Measurements from ENCODE around the gene AGAP9.
"Not testable (repeated sequence)": the region's sequence is repeated elsewhere in the genome, so short reads cannot be mapped to it uniquely, and the experiment has no call there.

GRCh38 chr10:47553214-47553859 is 29.9 kb upstream of the AGAP9 start:
- TF ChIP-seq, protein P1, sequence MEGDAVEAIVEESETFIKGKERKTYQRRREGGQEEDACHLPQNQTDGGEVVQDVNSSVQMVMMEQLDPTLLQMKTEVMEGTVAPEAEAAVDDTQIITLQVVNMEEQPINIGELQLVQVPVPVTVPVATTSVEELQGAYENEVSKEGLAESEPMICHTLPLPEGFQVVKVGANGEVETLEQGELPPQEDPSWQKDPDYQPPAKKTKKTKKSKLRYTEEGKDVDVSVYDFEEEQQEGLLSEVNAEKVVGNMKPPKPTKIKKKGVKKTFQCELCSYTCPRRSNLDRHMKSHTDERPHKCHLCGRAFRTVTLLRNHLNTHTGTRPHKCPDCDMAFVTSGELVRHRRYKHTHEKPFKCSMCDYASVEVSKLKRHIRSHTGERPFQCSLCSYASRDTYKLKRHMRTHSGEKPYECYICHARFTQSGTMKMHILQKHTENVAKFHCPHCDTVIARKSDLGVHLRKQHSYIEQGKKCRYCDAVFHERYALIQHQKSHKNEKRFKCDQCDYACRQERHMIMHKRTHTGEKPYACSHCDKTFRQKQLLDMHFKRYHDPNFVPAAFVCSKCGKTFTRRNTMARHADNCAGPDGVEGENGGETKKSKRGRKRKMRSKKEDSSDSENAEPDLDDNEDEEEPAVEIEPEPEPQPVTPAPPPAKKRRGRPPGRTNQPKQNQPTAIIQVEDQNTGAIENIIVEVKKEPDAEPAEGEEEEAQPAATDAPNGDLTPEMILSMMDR (IDR thresholded peaks at IDR 0.05) = not testable (repeated sequence)
- peak; percentile 52 to 55 for TF ChIP-seq POLR2A (IDR thresholded peaks at IDR 0.05)

All from Peyer's patch (tissue), 4 donors.